ENCODE measurements around the gene UGT1A1.

UGT1A1 gene

DNA sequence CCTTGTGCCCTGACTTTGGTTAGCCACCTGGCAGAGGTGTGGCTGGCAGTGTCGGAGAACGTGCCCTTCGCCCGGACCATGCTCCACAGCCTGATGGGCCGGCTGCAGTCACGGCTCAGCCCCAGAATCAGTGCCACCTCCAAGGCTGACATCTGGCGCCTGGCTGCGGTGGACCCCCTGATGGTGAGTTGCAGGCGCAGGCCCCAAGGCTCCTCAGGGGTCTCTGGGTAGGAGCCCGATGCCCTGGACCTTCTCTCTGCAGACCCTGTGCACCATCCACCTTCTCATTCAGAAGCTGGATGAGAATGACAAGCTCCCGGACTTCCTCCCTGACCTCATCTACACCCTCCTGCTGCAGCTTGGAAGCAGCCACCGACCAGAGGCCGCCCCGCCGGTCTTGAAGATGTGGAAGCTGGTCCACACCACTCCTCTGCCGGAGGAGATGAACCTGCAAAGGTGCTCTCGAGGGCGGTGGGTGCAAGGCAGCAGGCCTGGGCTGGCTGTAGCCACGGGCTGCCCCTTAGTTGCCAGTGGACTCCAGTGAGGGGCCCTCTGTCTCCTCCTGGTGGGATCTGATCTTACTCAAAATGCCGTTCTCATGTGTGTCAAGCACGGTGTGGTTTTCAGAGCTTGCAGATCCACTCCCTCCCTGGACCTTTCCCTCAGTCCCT, 62.2 kb downstream of the UGT1A1 start:
- TF ChIP-seq CTCF (IDR thresholded peaks at IDR 0.05; ENCODE audit: insufficient read depth, low read length, missing control alignments): no peak
- ChIA-PET CTCF (no interaction called here), POLR2A (no interaction called here)
- DNase-seq (ENCODE audit: low read depth, low spot score): no peak
- H3K4me3 ChIP-seq (ENCODE audit: low read depth, low read length): no peak overlapping the region
